ENCODE data around the gene TMEM130.

The TMEM130 gene

DNA sequence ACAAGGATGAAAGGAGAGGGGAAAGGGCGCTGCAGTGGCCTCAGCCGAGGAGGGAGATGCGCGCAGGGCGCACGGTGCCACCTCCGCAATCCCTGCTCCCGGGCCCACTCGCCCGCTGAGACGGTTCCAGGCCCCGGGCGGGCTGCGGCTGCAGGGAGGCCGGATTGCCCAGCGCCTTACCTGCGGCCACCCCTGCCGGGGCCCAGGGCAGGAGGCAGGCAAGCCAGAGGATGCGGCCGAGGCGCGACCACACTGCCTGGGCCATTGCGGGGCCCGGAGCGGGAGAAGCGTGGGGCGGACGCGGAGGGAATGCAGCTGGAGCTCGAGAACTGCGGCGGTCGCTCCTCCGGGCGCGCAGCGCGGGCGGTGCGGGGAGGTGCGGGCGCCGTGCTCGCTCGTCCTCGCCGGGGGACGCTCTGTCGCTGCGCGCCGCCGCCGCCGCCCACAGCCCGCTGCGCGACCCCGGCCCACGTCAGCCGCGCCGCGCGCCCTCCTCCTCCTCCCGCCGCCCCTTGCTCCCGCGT is at the start of gene TMEM130:
Gene TMEM130, minus strand, starts transcription at position 418 of the 524 bp plus-strand sequence. Its CDS starts 153 bp downstream, at position 265.
- DNase-seq (ENCODE audit: low spot score), result no peak

- DNase-seq (ENCODE audit: low spot score), result no peak
Observed at GRCh38 chr7:98917331-98917730, 47.5 kb upstream of the TMEM130 start.

DNA sequence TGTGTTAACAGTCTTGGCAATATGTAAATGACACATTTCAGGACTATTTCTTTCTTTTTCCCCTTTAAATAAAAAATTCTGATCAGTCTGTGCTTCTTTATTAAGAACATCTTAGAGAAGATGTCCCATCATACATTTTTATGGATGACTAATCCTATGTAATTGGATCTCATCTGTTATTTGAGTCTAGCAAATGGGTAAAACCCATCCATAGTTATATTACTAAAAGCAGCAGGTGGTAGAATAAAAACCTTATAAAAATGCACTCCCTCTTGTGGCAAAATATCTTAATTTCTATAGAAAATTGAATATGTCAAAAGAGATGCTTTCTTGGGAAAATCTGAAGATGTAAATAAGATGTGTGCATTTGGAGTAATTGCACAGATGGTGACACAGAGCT is 43.8 kb upstream of the TMEM130 start:
- DNase-seq (ENCODE audit: low spot score), result no peak

- no peak for DNase-seq (ENCODE audit: low spot score)
Observed at GRCh38 chr7:98913026-98913425, 43.2 kb upstream of the TMEM130 start.

DNA sequence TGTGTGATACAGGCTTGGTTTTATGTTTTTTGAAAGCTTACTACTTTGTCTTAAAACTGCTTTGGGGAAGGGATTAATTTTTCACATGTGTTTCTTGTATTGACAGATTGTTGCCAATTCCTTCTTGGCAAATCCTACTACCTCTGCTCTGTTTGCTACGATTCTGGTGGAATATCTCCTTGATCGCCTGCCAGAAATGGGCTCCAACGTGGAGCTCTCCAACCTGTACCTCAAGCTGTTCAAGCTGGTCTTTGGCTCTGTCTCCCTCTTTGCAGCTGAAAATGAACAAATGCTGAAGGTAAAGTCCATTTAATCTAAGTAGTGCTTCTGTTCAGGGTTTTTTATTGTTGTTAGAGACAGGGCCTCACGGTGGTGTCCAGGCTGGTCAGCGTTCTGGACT is 42.1 kb upstream of the TMEM130 start:
- DNase-seq (ENCODE audit: low spot score), result peak; percentile 24

DNA sequence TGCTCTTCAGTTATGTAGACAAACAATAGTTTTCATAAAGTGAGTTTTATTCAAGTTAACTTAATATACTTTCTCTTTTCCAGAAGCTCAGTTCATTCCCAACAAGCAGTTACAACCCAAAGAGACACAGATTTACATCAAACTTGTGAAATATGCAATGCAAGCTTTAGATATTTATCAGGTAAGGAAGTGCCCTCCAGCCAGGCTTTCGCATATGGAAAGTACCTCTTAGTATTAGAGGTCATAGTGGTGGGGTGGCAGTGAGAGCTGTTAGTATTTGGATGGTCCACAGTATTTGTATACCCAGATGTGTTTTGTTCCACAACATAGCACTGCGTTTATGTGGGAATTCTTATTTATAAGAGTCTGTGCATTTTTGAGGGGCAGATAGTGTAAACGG is 40.6 kb upstream of the TMEM130 start:
- DNase-seq (ENCODE audit: low spot score), result no peak

DNA sequence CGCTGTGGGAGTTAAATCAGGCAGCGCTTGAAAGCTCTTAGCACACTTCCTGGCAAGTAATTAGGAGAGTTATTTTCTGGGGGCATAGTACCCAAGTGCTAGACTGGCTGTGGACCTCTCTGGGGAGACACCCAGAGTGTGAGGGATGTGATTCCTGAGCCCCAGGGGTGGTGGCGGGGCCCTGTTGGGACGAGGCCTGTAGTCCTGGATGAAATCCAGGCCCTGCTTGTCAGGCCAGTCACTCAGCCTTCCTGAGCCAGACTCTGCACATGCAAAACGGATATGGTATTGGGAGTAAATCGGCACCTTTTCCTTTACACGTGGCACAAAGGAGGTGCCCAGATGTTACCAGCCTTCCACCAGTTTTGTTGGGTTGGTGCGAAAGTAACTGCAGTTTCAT is 39.7 kb upstream of the TMEM130 start:
- DNase-seq (ENCODE audit: low spot score), result no peak

- no peak for DNase-seq (ENCODE audit: low spot score)
Observed at GRCh38 chr7:98908585-98908984, 38.8 kb upstream of the TMEM130 start.

DNA sequence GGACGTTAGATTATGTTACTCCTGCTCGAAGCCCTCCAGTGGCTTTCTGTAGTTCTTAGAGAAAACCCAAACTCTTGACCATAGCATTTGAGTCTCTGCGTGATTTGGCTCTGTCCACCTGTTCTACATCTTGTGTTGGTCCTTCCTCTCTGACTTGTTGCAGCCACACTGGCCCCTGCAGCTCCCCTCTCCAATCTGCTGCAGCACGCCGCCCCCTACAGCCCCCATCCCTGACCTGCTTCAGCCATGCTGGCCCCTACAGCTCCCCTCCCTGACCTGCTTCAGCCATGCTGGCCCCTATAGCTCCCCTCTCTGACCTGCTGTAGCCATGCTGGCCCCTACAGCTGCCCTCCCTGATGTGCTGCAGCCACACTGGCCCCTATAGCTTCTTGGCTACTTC is 37.8 kb upstream of the TMEM130 start:
- no peak for DNase-seq (ENCODE audit: low spot score)

GRCh38 chr7:98903246-98903645 is 33.4 kb upstream of the TMEM130 start:
- no peak for DNase-seq (ENCODE audit: low spot score)

- no peak for DNase-seq (ENCODE audit: low spot score)
Observed at GRCh38 chr7:98902523-98902922, 32.7 kb upstream of the TMEM130 start.

- DNase-seq (ENCODE audit: low spot score), result no peak
Observed at GRCh38 chr7:98900815-98901214, 31.0 kb upstream of the TMEM130 start.

GRCh38 chr7:98899816-98900215 is 30.0 kb upstream of the TMEM130 start:
- no peak for DNase-seq (ENCODE audit: low spot score)

- no peak for DNase-seq (ENCODE audit: low spot score)
Observed at GRCh38 chr7:98892609-98893008, 22.8 kb upstream of the TMEM130 start.

DNA sequence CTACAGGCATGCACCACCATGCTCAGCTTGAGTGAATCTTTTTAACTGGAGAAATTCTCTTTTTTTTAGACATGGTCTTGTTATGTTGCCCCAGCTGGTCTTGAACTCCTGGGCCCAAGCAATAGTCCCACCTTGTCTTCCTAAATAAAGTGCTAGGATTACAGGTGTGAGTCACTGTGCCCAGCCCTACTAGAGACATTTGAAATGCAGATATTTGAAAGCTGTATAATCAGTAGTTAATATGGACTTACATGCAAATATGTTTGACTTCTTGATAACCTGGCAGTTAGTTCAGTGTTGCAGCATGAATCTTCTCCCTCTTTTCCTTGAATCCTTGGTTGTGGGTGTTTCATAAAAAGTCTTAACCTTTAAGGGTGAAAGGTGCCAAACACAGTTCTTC is 17.2 kb upstream of the TMEM130 start:
- DNase-seq (ENCODE audit: low spot score), result no peak

- no peak for DNase-seq (ENCODE audit: low spot score)
Observed at GRCh38 chr7:98884416-98884815, 14.6 kb upstream of the TMEM130 start.

- no peak for DNase-seq (ENCODE audit: low spot score)
Observed at GRCh38 chr7:98881561-98882315, 11.9 kb upstream of the TMEM130 start.

DNA sequence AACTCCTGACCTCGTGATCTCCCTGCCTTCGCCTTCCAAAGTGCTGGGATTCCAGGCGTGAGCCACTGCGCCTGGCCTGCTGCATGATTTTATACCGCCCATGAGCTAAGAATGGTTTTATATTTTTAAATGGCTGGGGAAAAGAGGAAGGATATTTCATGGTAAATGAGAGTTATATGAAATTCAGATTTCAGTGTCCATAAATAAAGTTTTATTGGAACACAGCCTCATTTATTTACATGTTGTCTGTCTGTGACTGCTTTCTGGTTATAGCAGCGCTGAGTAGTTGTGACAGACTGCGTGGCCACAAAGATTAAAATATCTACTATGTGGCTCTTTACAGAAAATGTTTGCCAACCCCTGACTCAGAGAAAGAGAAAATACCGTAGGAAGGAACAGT is 10.7 kb upstream of the TMEM130 start:
- DNase-seq (ENCODE audit: low spot score), result no peak

- no peak for DNase-seq (ENCODE audit: low spot score)
Observed at GRCh38 chr7:98879979-98880315, 10.1 kb upstream of the TMEM130 start.

DNA sequence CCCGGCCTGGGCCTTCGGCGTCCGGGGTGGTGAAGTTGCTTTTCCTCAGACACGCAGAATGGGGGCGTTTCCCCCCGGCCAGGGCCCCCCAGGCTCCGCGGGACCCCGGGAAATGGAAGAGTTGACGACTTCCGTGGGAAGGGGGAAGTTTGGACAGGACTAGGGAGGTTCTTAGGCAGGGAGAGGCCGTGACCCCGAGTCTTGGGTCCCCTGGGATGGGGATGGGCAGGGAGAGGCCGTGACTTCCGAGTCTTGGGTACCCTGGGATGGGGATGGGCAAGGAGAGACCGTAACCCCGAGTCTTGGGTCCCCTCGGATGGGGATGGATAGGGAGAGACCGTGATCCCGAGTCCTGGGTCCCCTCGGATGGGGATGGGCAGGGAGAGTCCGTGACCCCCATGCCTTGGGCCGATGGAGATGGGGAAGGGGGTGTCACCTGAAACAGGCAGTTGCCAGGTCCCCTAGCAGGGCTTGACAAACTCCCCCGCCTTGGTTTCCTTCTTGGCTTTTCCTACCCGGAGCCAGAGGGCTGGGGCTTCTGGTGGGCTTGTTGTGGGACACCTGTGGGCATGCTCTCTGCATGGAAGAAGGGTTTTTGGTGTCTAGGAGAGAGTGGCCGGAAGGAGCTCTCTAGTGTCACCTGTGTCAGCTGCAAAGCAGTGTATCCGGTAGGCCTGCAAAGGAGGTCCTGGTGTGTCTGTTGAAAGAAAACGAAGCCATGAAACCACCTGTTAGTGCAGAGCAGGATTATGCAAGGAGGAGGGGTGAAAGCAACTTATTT is 9.6 kb upstream of the TMEM130 start:
- no peak for DNase-seq (ENCODE audit: low spot score)

DNA sequence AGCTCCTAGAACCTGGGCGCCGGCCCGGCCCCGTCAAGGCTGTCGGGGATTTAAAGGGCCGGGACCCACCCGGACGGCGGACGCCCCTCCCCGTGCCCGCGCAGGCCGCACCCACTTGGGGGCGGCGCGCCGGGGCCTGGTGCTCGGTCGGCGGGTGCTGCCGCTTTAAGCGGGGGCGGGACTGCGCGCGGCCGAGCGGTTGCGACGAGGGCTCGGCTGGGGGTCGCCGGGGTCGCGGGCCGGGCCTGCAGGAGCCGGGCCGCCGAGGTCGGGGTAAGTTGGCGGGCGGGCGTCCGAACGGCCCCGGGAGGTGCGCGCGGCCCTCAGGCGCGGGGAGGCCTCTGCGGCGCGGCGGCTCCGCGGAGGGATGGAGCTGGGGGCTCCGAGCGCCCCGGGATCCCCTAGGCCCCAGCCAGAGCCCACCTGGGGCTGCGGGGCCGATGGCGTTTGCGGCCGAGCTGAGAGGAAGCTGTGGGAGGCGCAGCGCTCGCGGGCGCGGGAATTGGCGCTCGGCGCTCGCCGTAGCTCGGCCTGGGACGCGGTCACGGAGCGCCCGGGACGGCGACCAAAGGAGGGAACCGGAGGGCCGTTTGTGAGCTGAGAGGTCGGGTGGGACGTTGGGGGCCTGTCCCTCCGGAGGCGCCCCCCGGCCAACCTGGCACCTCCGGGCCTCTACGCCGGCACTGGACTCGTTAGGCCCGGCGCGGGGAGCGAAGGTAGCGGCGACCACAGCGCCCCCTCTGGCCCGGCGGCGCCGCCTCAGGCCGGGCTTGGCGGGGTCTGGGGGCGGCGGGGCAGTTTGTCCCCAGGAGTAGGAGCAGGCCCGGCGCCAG is 8.8 kb upstream of the TMEM130 start, which contains the start of gene TRRAP:
Gene TRRAP, plus strand, starts transcription at position 168 of the 833 bp plus-strand sequence. CDS start 2,619 bp downstream, outside the sequence.
- peak; percentile 56 for DNase-seq (ENCODE audit: low spot score)

DNA sequence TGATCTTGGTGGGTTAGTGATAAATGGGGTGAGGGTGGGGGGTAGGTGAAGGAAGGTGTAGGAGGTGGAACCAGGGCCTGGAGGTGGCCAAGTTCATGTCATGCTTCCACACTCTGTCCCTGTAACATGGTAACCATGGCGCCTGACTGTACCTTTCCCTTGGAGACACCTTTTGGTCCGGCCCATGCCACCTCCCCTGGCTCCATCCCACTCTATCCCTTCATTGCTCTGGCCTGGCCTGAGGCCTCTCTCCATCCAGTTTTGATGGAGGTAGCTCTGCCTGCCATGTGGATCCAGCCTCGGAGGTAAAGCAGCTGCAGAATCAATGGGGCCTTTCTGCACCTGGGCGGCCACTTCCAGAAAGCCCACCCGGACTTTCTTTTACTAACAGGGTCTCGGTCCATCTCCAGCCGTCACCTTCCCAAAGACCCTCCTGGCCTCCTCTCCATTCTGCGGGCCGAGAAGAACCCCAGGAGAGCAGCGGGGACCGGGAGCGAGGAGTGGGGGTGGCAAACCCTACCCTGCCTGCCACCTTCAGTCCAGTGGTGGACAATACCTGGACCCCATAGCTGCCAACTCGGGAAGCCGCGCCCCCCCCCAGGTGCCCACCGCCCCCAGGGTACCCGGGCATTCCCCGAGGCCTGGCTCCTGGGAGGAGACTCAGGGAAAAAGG is 8.0 kb upstream of the TMEM130 start:
- no peak for DNase-seq (ENCODE audit: low spot score)

Data from Ammon's horn (tissue), 1 donor.